Mesothelial cell of epicardium (in vitro differentiated cells): ENCODE measurements around the gene MYO5A. TPM values are rescaled to one million over a fixed set of nuclear protein-coding genes. Genes with fewer than 3 reads are reported as not detected.

Experiments
- DNase-seq, 2 experiments: peaks; one replicate each; pipeline ENCODE4 v3.0.0; 2021; ENCODE audit warnings: low spot score in 2 of 2; ENCODE audit not compliant: unreplicated experiment in 2 of 2
- H3K27ac Mint-ChIP-seq: 2 replicates; pipeline ENCODE4 v1.8.0; 2021; ENCODE audit warnings: mixed read lengths
- H3K27me3 Mint-ChIP-seq: 2 replicates; pipeline ENCODE4 v1.8.0; 2021; ENCODE audit warnings: low read depth, mixed read lengths
- H3K36me3 Mint-ChIP-seq: 2 replicates; pipeline ENCODE4 v1.8.0; 2021; ENCODE audit warnings: mixed read lengths
- H3K4me1 Mint-ChIP-seq: 2 replicates; pipeline ENCODE4 v1.8.0; 2021; ENCODE audit warnings: mixed read lengths
- H3K4me3 Mint-ChIP-seq: 2 replicates; pipeline ENCODE4 v1.8.0; 2021; ENCODE audit warnings: mild to moderate bottlenecking, moderate library complexity, mixed read lengths
- H3K9me3 Mint-ChIP-seq: 2 replicates; pipeline ENCODE4 v1.8.0; 2021; ENCODE audit warnings: mixed read lengths
- CTCF ChIP-seq: fragments of 200-600 bp; sonication (generic); IDR thresholded peaks from one replicate; pipeline ENCODE4 v1.5.0; 2021; ENCODE audit warnings: antibody characterized with exemption; ENCODE audit not compliant: unreplicated experiment
- total RNA-seq: library from RNA; stranded (reverse); gene quantifications from 3 replicates; pipeline ENCODE4 v1.2.1, GENCODE V29; 2021

The MYO5A gene
- total RNA-seq, 1 donor from 2014 or later, result 14.4 TPM

DNA sequence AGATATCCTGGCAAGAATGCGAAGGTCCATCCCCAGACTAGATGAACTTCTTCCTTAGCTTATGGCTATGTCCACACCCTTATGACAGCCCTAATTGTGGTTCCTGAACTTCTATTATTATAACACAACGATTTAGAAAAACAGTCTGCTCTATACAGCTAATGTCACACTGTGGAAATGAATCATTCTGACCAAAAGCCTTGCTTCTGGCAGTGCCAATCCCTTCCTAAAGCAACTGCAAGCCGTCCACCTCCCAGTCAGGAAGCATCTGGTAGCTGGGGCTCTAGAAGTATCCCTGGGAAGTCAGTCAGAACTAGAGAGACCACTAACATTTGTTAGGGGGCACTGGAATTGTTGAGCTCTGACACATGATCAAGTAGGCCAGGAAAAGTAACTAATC is 45.0 kb downstream of the MYO5A start:
- Mint-ChIP-seq H3K9me3 (no peaks in the 10 kb centered on the region), H3K27me3 (no peaks in the 10 kb centered on the region), H3K36me3 (no peaks in the 10 kb centered on the region), H3K27ac (no peak overlapping the region), H3K4me1 (peaks cover 8% of the 10 kb centered on the region), H3K4me3 (no peak overlapping the region)
- no peak for TF ChIP-seq CTCF
- no peak for DNase-seq

GRCh38 chr15:52481915-52482314 is 46.8 kb downstream of the MYO5A start:
- no peak overlapping the region for H3K4me3 Mint-ChIP-seq
- H3K4me1 Mint-ChIP-seq, result peaks cover 8% of the 10 kb centered on the region
- H3K36me3 Mint-ChIP-seq, result peaks cover 10% of the 10 kb centered on the region
- DNase-seq, result no peak
- H3K27me3 Mint-ChIP-seq, result no peaks in the 10 kb centered on the region
- no peak overlapping the region for H3K27ac Mint-ChIP-seq
- H3K9me3 Mint-ChIP-seq, result peaks cover 8% of the 10 kb centered on the region
- TF ChIP-seq CTCF, result no peak

DNA sequence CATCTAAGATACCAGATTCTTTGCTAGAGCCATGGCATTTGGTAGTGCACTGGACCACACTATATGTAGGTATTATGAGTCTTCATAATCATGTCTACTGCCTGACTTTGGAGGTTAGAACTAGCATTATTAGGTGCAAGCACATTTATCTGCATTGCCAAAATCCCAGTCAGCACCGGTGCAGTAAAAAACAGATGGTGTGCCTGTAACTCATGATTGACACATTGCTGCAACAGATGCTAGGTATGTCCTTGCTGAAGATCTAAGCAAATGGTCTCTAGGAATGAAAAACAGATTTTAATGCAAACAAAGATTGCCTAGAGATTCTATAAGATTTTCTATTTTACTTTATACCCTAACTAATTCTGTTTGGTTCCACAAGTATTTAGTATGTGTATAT is 47.7 kb downstream of the MYO5A start:
- Mint-ChIP-seq H3K4me1 (peaks cover 3% of the 10 kb centered on the region), H3K27me3 (no peaks in the 10 kb centered on the region), H3K4me3 (no peak overlapping the region), H3K36me3 (peaks cover 10% of the 10 kb centered on the region), H3K27ac (no peak overlapping the region), H3K9me3 (peaks cover 11% of the 10 kb centered on the region)
- DNase-seq, result no peak
- TF ChIP-seq CTCF, result no peak

DNA sequence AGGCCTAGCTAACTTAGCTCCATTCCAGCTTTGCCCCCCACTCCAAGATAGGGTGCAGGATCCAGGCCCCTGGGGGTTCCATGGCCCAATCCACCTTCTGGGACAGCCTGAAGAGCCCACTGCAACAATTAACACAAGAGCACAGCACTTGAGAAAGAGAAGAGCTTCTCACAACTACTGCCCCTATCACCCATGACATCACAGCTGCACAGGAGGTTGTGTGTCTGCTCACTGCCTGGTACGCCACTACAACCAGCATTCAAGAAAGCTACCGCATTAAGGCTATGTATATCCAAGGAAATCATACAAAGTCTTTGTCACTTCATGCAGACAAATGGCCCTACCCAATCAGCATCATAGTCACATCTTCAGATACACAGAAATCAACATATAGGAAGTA is 62.0 kb downstream of the MYO5A start:
- Mint-ChIP-seq H3K9me3 (peaks cover 8% of the 10 kb centered on the region), H3K4me3 (no peak overlapping the region), H3K36me3 (peaks cover 4% of the 10 kb centered on the region), H3K27ac (no peak overlapping the region), H3K4me1 (peaks cover 3% of the 10 kb centered on the region), H3K27me3 (no peaks in the 10 kb centered on the region)
- DNase-seq, result no peak
- TF ChIP-seq CTCF, result no peak

- Mint-ChIP-seq H3K4me3 (no peak overlapping the region), H3K36me3 (peaks cover 4% of the 10 kb centered on the region), H3K9me3 (peaks cover 8% of the 10 kb centered on the region), H3K4me1 (peaks cover 3% of the 10 kb centered on the region), H3K27me3 (no peaks in the 10 kb centered on the region), H3K27ac (no peak overlapping the region)
- TF ChIP-seq CTCF, result no peak
- DNase-seq, result no peak
These were observed 62.5 kb downstream of the MYO5A start for GRCh38 chr15:52466134-52466701.

DNA sequence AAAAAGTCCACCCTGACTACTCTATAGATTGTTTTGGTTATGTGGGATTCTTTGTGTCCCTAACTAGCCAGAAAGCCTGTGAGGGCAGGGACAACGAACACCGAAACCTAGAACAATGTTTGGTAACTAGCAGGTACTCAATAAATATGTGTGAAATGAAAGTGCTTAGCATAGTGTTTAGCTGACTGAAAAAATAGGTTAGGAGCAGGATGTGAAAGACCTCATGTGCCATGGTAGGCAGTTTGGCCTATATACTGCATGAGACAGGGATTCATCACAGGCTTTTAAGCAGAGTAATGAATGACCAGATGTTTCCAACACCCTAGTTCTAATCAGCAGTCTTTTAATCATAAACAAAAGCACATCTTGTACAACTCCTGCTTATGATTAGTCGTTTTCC is 64.2 kb downstream of the MYO5A start:
- no peak for TF ChIP-seq CTCF
- no peak for DNase-seq
- no peak overlapping the region for H3K4me3 Mint-ChIP-seq
- H3K36me3 Mint-ChIP-seq, result peaks cover 4% of the 10 kb centered on the region
- H3K27me3 Mint-ChIP-seq, result no peaks in the 10 kb centered on the region
- H3K27ac Mint-ChIP-seq, result no peak overlapping the region
- peaks cover 8% of the 10 kb centered on the region for H3K9me3 Mint-ChIP-seq
- H3K4me1 Mint-ChIP-seq, result peaks cover 3% of the 10 kb centered on the region
